HG03342 (cell line): ENCODE results near the gene NID1.
"Not testable (repeated sequence)": the region's sequence is repeated elsewhere in the genome, so short reads cannot be mapped to it uniquely, and the experiment has no call there.

Experiments used
- ATAC-seq: cut with Tn5 transposase; IDR thresholded peaks from one replicate; pipeline ENCODE4 v1.9.1; 2021; ENCODE audit warnings: mild to moderate bottlenecking, moderate library complexity; ENCODE audit not compliant: unreplicated experiment

The NID1 gene

GRCh38 chr1:236035681-236036101 is 29.2 kb downstream of the NID1 start:
- no peak for ATAC-seq

- no peak for ATAC-seq
Observed at GRCh38 chr1:236033336-236033735, 31.6 kb downstream of the NID1 start.

GRCh38 chr1:236030534-236030933 is 34.4 kb downstream of the NID1 start:
- ATAC-seq = no peak

- no peak for ATAC-seq
Observed at GRCh38 chr1:236029428-236029940, 35.4 kb downstream of the NID1 start.

GRCh38 chr1:236027104-236027503 is 37.8 kb downstream of the NID1 start:
- ATAC-seq = no peak

GRCh38 chr1:236025836-236026235 is 39.1 kb downstream of the NID1 start:
- no peak for ATAC-seq

GRCh38 chr1:236024641-236025040 is 40.2 kb downstream of the NID1 start:
- ATAC-seq = no peak

- ATAC-seq = no peak
Observed at GRCh38 chr1:236023926-236024565, 40.8 kb downstream of the NID1 start.

- no peak for ATAC-seq
Observed at GRCh38 chr1:236021424-236022135, 43.3 kb downstream of the NID1 start.

- ATAC-seq = no peak
Observed at GRCh38 chr1:236020359-236021219, 44.3 kb downstream of the NID1 start.

- ATAC-seq = no peak
Observed at GRCh38 chr1:236018885-236019453, 45.9 kb downstream of the NID1 start.

GRCh38 chr1:236016782-236017400 is 48.0 kb downstream of the NID1 start:
- no peak for ATAC-seq

GRCh38 chr1:236016083-236016482 is 48.8 kb downstream of the NID1 start:
- ATAC-seq = no peak

- ATAC-seq = no peak
Observed at GRCh38 chr1:236015539-236015938, 49.4 kb downstream of the NID1 start.

GRCh38 chr1:236013330-236013729 is 51.6 kb downstream of the NID1 start:
- ATAC-seq = no peak

- no peak for ATAC-seq
Observed at GRCh38 chr1:236011641-236012040, 53.2 kb downstream of the NID1 start.

GRCh38 chr1:236010443-236010842 is 54.4 kb downstream of the NID1 start:
- no peak for ATAC-seq

- no peak for ATAC-seq
Observed at GRCh38 chr1:236009857-236010256, 55.0 kb downstream of the NID1 start.

- ATAC-seq = no peak
Observed at GRCh38 chr1:236009191-236009590, 55.7 kb downstream of the NID1 start.

GRCh38 chr1:236007781-236008180 is 57.1 kb downstream of the NID1 start:
- ATAC-seq = no peak

- ATAC-seq = not testable (repeated sequence)
Observed at GRCh38 chr1:236003058-236003457, 61.8 kb downstream of the NID1 start.
